DMS79 treated with DMSO at 0.1 percent for 48 hours (cell line): ENCODE data around the gene CAMTA1.
"Not testable (repeated sequence)": the region's sequence is repeated elsewhere in the genome, so short reads cannot be mapped to it uniquely, and the experiment has no call there.

ENCODE experiments used
- DNase-seq: peaks from one replicate; lab custom pipeline; 2025; lab: John Stamatoyannopoulos, UW

CAMTA1 gene

GRCh38 chr1:7407980-7408770 lies 622.9 kb downstream of the CAMTA1 start:
- DNase-seq = no peak

- DNase-seq = no peak
These were observed 623.5 kb downstream of the CAMTA1 start for GRCh38 chr1:7408771-7409150.

GRCh38 chr1:7409278-7409677 lies 624.0 kb downstream of the CAMTA1 start:
- DNase-seq = no peak

- DNase-seq = no peak
These were observed 624.9 kb downstream of the CAMTA1 start for GRCh38 chr1:7410156-7410555.

GRCh38 chr1:7417618-7418017 lies 632.4 kb downstream of the CAMTA1 start:
- not testable (repeated sequence) for DNase-seq

- no peak for DNase-seq
These were observed 633.3 kb downstream of the CAMTA1 start for GRCh38 chr1:7418442-7419080.

GRCh38 chr1:7420098-7420445 lies 634.8 kb downstream of the CAMTA1 start:
- no peak for DNase-seq

- DNase-seq = no peak
These were observed 635.3 kb downstream of the CAMTA1 start for GRCh38 chr1:7420470-7421100.

GRCh38 chr1:7421471-7422075 lies 636.3 kb downstream of the CAMTA1 start:
- no peak for DNase-seq

- DNase-seq = no peak
These were observed 636.8 kb downstream of the CAMTA1 start for GRCh38 chr1:7422081-7422480.

- no peak for DNase-seq
These were observed 637.3 kb downstream of the CAMTA1 start for GRCh38 chr1:7422561-7422960.

GRCh38 chr1:7422966-7423365 lies 637.7 kb downstream of the CAMTA1 start:
- DNase-seq = no peak

- no peak for DNase-seq
These were observed 639.2 kb downstream of the CAMTA1 start for GRCh38 chr1:7424352-7424890.

- no peak for DNase-seq
These were observed 640.0 kb downstream of the CAMTA1 start for GRCh38 chr1:7425229-7425628.

- DNase-seq = no peak
These were observed 640.5 kb downstream of the CAMTA1 start for GRCh38 chr1:7425771-7426170.

GRCh38 chr1:7426780-7427604 lies 641.7 kb downstream of the CAMTA1 start:
- no peak for DNase-seq

- DNase-seq = no peak
These were observed 642.5 kb downstream of the CAMTA1 start for GRCh38 chr1:7427605-7428300.

- DNase-seq = no peak
These were observed 644.0 kb downstream of the CAMTA1 start for GRCh38 chr1:7429290-7429689.

GRCh38 chr1:7430047-7430608 lies 644.9 kb downstream of the CAMTA1 start:
- no peak for DNase-seq

- DNase-seq = no peak
These were observed 645.4 kb downstream of the CAMTA1 start for GRCh38 chr1:7430691-7431090.
